Coronary artery (tissue), 2 donors: Measurements from ENCODE around the gene LUC7L3.
"Not testable (repeated sequence)": the region's sequence is repeated elsewhere in the genome, so short reads cannot be mapped to it uniquely, and the experiment has no call there.

Source experiments
- DNase-seq: peaks from one replicate; pipeline ENCODE4 v3.0.0-alpha.2; 2017; ENCODE audit warnings: low spot score
- H3K27ac ChIP-seq, 2 donors: fragments of 200-600 bp; sonication (generic); one replicate each; pipeline ENCODE4 v1.5.1; 2016 to 2019
- H3K4me3 ChIP-seq: fragments of 200-600 bp; sonication (generic); 2 replicates; pipeline ENCODE4 v1.5.1; 2016; ENCODE audit warnings: mild to moderate bottlenecking, moderate library complexity
- CTCF ChIP-seq: fragments of 200-600 bp; sonication (generic); IDR thresholded peaks from one replicate; pipeline ENCODE4 v1.5.1; 2019; ENCODE audit warnings: antibody characterized with exemption

Gene LUC7L3

GRCh38 chr17:50707289-50708049, 11.9 kb upstream of the LUC7L3 start, which contains the start of gene ANKRD40:
TSS of gene ANKRD40 (minus strand) at chr17:50707914. CDS start at chr17:50707654, 260 bp downstream.
- Histone ChIP-seq H3K27ac (peak within 1 kb of the TSS; percentile 87 to 98), H3K4me3 (peak within 1 kb of the TSS; percentile 90)
- TF ChIP-seq CTCF = no peak
- peak; percentile 95 for DNase-seq

- H3K4me3 ChIP-seq = peak overlapping the region; percentile 90
- peak overlapping the region; percentile 87 to 98 for H3K27ac ChIP-seq
- DNase-seq = no peak
- TF ChIP-seq CTCF = no peak
Observed at GRCh38 chr17:50708050-50709000, 11.1 kb upstream of the LUC7L3 start.

- H3K27ac ChIP-seq = peak overlapping the region; percentile 87 to 98
- not testable (repeated sequence) for DNase-seq
- peak overlapping the region; percentile 90 for H3K4me3 ChIP-seq
Observed at GRCh38 chr17:50709053-50709452, 10.3 kb upstream of the LUC7L3 start.

GRCh38 chr17:50710025-50710424, 9.4 kb upstream of the LUC7L3 start:
- H3K4me3 ChIP-seq = no peak overlapping the region
- no peak overlapping the region for H3K27ac ChIP-seq
- TF ChIP-seq CTCF = no peak
- no peak for DNase-seq

GRCh38 chr17:50710650-50711049, 8.8 kb upstream of the LUC7L3 start:
- H3K4me3 ChIP-seq = no peak overlapping the region
- no peak overlapping the region for H3K27ac ChIP-seq
- no peak for TF ChIP-seq CTCF
- no peak for DNase-seq

GRCh38 chr17:50712641-50713040, 6.8 kb upstream of the LUC7L3 start:
- Histone ChIP-seq H3K27ac (no peak overlapping the region), H3K4me3 (no peak overlapping the region)
- DNase-seq = no peak
- TF ChIP-seq CTCF = no peak

GRCh38 chr17:50715471-50715870, 3.9 kb upstream of the LUC7L3 start:
- TF ChIP-seq CTCF = no peak
- H3K4me3 ChIP-seq = no peak overlapping the region
- no peak for DNase-seq
- H3K27ac ChIP-seq = no peak overlapping the region
